ENCODE results near the gene REST.

The REST gene

DNA sequence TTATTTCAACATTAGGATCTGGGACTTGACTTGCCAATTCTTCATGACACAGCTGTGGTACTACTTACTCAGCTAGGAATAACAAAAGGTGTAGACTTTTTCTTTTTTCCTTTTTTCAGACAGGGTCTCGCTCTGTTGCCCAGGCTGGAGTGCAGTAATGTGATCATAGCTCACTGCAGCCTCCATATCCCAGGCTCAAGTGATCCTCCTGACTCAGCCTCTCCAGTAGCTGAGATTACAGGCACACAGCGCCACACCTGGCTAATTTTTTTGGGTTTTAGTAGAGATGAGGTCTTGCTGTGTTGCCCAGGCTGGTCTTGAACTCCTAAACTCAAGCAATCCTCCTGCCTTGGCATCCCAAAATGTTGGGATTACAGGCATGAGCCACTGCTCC is 53.4 kb downstream of the REST start:
- H3K9me3 ChIP-seq (ENCODE audit: control insufficient read depth, low read length) = no peaks in the 10 kb centered on the region
- no peaks in the 10 kb centered on the region for H3K79me2 ChIP-seq
- H3K27me3 ChIP-seq (ENCODE audit: control insufficient read depth, insufficient read depth, low read length) = no peaks in the 10 kb centered on the region
- no peak overlapping the region for H3K9ac ChIP-seq
- no peak overlapping the region for H3K4me3 ChIP-seq (ENCODE audit: low read depth, low read length)
- no peak overlapping the region for H3K4me2 ChIP-seq (ENCODE audit: low read length)
- no peak overlapping the region for H2AFZ ChIP-seq
- H3K4me1 ChIP-seq = no peaks in the 10 kb centered on the region
- TF ChIP-seq, protein P1, sequence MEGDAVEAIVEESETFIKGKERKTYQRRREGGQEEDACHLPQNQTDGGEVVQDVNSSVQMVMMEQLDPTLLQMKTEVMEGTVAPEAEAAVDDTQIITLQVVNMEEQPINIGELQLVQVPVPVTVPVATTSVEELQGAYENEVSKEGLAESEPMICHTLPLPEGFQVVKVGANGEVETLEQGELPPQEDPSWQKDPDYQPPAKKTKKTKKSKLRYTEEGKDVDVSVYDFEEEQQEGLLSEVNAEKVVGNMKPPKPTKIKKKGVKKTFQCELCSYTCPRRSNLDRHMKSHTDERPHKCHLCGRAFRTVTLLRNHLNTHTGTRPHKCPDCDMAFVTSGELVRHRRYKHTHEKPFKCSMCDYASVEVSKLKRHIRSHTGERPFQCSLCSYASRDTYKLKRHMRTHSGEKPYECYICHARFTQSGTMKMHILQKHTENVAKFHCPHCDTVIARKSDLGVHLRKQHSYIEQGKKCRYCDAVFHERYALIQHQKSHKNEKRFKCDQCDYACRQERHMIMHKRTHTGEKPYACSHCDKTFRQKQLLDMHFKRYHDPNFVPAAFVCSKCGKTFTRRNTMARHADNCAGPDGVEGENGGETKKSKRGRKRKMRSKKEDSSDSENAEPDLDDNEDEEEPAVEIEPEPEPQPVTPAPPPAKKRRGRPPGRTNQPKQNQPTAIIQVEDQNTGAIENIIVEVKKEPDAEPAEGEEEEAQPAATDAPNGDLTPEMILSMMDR (IDR thresholded peaks at IDR 0.05) = no peak
- no peak overlapping the region for H3K27ac ChIP-seq
- no peaks in the 10 kb centered on the region for H3K36me3 ChIP-seq (ENCODE audit: control insufficient read depth, insufficient read depth, low read length)

DNA sequence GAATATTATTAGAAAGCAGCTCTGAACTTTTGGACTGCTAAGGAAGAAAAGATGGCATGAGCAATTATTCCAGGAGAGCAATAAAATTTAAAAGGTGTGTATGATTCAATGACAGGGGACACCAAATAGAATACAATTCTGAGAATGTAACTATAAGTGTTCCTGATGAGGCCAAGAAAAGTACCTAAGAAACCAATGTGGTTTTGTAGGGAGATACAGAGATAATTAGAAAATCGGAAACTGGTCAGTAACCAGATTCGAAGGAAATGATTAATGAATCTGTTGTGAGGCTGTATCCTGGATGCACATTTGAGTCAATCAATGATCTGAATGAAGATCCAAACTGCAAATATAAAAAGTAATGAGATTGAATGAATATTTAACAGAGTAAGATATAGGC is 63.7 kb downstream of the REST start:
- no peaks in the 10 kb centered on the region for H3K4me1 ChIP-seq
- no peaks in the 10 kb centered on the region for H3K9me3 ChIP-seq (ENCODE audit: control insufficient read depth, low read length)
- TF ChIP-seq, protein P1 (IDR thresholded peaks at IDR 0.05) = no peak
- H3K36me3 ChIP-seq (ENCODE audit: control insufficient read depth, insufficient read depth, low read length) = no peaks in the 10 kb centered on the region
- H2AFZ ChIP-seq = no peak overlapping the region
- no peak overlapping the region for H3K27ac ChIP-seq
- H3K4me2 ChIP-seq (ENCODE audit: low read length) = no peak overlapping the region
- H3K4me3 ChIP-seq (ENCODE audit: low read depth, low read length) = no peak overlapping the region
- H3K27me3 ChIP-seq (ENCODE audit: control insufficient read depth, insufficient read depth, low read length) = no peaks in the 10 kb centered on the region
- H3K79me2 ChIP-seq = peaks cover 4% of the 10 kb centered on the region
- no peak overlapping the region for H3K9ac ChIP-seq

DNA sequence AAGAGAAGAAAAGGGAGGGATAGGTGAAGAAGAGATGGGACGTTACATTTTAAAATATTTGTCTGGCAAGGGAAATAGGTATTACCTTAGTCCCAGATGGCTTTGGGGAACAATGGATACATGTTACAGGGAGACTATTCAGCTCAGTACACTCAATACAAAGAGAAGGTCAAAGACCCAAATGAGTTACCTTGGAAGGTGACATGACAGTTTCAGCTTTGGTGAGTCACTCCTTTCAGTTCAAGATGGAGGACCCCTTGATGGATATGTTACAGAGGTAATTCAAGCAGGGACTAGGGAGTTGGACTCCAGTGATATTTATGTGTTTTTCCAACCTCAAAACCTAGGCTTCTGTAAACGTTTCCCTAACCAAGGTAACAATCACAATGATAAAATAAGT is 64.7 kb downstream of the REST start:
- Histone ChIP-seq H3K36me3 (ENCODE audit: control insufficient read depth, insufficient read depth, low read length) (no peaks in the 10 kb centered on the region), H2AFZ (no peak overlapping the region), H3K9me3 (ENCODE audit: control insufficient read depth, low read length) (no peaks in the 10 kb centered on the region), H3K27me3 (ENCODE audit: control insufficient read depth, insufficient read depth, low read length) (no peaks in the 10 kb centered on the region), H3K79me2 (peaks cover 4% of the 10 kb centered on the region), H3K4me1 (no peaks in the 10 kb centered on the region), H3K4me2 (ENCODE audit: low read length) (no peak overlapping the region), H3K4me3 (ENCODE audit: low read depth, low read length) (no peak overlapping the region), H3K9ac (no peak overlapping the region), H3K27ac (no peak overlapping the region)
- TF ChIP-seq, protein P1 (IDR thresholded peaks at IDR 0.05) = no peak

DNA sequence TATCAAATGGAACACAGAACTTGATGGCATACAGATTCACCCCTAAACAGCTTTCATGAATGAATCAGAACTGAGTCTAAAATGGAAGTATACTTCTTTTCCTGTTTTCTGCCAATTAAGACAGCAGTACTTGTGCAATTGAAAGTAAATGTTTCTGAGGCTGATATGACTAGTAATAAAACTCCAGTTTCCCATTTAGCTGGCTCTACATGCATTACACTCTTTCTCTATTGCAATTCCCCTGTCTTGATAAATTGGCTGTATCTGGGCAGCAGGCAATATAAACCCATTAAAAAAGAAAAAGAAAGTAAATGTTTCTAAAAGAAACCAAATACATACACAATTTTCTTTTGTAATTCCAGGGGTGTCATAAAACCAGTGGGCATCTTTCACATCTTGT is 65.1 kb downstream of the REST start:
- Histone ChIP-seq H3K9me3 (ENCODE audit: control insufficient read depth, low read length) (no peaks in the 10 kb centered on the region), H3K27ac (no peak overlapping the region), H3K4me3 (ENCODE audit: low read depth, low read length) (no peak overlapping the region), H2AFZ (no peak overlapping the region), H3K9ac (no peak overlapping the region), H3K4me1 (no peaks in the 10 kb centered on the region), H3K36me3 (ENCODE audit: control insufficient read depth, insufficient read depth, low read length) (no peaks in the 10 kb centered on the region), H3K79me2 (peaks cover 4% of the 10 kb centered on the region), H3K27me3 (ENCODE audit: control insufficient read depth, insufficient read depth, low read length) (no peaks in the 10 kb centered on the region), H3K4me2 (ENCODE audit: low read length) (no peak overlapping the region)
- TF ChIP-seq, protein P1 (IDR thresholded peaks at IDR 0.05) = no peak

DNA sequence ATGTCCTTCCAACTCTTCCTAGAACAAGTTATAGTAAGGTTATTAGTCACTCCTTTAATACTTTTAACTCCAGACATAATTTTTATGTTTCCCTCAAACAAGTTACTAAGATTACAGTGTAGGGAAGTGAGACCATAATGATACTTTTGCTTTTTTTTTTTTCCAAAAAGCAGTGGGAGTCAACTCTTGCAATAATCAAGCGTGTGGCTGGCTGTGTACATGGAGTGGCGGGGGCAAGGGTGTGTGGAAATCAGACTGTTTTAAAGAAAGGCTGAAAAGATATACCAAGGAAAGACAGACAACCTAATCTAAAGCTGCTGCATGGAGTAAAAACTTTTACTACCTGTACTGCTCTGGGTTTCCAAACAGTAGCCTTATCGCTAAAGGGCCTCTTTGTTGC is 65.6 kb downstream of the REST start:
- TF ChIP-seq, protein P1 (IDR thresholded peaks at IDR 0.05) = no peak
- Histone ChIP-seq H3K79me2 (peaks cover 4% of the 10 kb centered on the region), H3K4me2 (ENCODE audit: low read length) (no peak overlapping the region), H3K27ac (no peak overlapping the region), H3K4me1 (no peaks in the 10 kb centered on the region), H3K27me3 (ENCODE audit: control insufficient read depth, insufficient read depth, low read length) (no peaks in the 10 kb centered on the region), H3K9me3 (ENCODE audit: control insufficient read depth, low read length) (no peaks in the 10 kb centered on the region), H3K4me3 (ENCODE audit: low read depth, low read length) (no peak overlapping the region), H2AFZ (no peak overlapping the region), H3K9ac (no peak overlapping the region), H3K36me3 (ENCODE audit: control insufficient read depth, insufficient read depth, low read length) (no peaks in the 10 kb centered on the region)
